ENCODE measurements around the gene LONP1.
"Not testable (repeated sequence)": the region's sequence is repeated elsewhere in the genome, so short reads cannot be mapped to it uniquely, and the experiment has no call there.

LONP1 gene

DNA sequence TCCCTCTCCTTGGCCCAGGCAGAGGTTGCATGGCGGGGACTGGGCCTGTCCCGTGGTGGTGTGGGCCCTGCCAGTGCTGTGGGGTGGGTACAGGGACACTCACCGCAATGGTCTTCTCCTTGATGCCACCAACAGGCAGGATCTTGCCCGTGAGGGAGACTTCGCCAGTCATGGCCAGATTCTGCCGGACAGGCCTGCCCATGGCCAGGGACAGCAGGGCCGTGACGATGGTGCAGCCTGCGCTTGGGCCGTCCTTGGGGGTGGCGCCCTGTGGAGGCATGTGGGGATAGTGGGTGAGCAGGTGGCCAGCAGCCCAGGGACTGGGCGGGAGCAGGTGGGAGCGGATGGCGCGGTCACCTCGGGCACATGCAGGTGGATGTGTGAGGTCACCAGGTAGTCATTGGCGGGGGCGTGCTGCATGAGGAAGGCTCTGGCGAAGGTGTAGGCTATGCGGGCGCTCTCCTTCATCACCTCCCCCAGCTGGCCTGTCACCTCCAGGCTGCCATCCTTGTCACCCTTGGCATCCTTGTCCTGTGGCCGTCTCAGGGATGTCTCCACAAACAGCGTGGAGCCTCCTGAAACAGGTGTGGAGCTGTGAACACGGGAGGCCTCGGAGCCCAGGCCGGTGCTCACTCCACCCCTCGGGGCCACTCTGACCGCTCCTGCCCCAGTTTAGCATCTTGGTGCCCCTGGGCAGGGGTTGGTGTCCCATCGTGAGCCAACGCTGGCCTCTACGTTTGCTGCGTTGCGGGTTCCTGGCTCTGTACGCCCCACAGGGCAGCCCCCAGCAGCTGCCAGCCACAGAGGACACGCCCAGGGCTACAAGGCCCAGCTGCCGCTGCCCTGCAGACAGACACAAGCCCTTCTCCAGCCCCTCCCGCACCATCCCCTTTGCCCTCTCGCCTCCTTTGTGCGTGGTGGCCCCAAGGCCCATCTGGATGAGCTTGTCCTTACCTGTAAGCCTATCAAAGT, 26.5 kb downstream of the LONP1 start:
- DNase-seq = peak; percentile 52

GRCh38 chr19:5692723-5693194, 27.2 kb downstream of the LONP1 start:
- DNase-seq = no peak

DNA sequence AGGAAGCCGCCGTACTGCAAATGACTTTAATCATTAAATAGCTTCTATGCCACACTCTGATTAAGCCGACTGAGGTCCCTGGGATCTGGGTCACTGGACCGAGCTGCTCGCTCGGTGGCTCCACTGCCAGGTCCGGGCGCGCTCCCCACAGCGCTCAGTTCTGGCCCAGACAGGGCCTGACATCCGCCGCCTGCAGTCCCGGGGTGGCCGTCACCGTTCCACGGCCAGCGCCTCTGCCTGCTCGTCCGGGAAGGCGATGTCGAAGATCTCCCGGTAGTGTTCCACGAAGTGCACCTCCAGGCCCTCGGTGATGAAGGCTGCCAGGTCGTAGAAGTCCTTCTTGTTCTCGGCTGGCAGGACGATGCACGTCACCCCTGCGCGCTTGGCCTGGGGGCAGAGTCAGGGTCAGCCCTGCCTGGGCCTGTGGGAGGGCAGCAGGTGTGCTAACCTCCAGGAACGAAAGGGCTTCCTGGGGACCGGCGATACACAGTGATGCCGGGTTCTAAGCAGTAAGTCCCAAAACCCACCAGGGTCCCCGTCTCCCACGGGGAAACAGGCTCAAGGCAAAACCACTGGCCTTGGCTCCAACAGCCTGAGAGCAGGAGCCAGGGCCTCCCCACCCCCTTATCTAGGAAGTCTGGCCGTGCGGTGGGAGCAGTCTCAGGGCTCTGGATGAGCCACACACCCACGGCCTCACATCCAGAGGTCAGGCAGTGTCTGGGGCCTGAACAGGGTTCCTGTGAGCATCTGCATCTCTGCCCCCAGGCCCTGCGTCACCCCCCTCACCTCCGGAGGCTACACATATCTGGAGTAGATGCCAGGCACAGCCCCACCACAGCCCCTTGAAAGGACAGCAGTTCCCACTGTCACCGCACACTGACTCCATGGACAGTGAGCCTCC, 27.9 kb downstream of the LONP1 start:
- no peak for DNase-seq

DNA sequence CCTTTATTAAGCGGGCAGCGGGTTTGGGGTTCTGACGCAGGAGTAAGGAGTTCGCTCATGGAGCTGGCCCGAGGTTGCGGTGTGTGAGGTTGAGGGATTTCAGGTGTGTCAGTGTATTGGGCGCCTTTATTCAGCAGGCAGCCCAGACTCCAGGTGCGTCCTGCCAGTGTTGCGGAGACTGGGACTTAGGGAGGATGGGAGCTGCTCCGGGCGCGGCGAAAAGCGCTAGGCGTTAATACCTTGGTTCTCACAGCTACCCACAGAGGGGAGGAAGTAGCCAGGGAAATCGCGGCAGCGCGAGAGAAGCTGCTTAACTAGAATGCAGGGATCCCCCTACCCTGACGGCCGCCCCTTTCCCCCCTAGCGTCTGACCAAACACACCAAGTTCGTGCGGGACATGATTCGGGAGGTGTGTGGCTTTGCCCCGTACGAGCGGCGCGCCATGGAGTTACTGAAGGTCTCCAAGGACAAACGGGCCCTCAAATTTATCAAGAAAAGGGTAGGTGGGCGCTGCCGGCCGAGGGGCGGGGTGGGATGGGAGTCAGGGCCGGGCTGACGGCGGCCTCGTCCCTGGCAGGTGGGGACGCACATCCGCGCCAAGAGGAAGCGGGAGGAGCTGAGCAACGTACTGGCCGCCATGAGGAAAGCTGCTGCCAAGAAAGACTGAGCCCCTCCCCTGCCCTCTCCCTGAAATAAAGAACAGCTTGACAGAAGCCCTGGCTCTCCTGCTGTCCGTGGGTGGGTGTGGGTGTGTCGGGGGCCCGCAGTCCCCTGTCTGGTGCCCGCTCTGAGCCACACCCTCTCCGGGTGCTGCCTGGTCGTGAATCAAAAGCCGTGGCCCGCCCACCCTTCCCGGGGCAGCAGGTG, 28.8 kb downstream of the LONP1 start:
- DNase-seq = peak; percentile 81

DNA sequence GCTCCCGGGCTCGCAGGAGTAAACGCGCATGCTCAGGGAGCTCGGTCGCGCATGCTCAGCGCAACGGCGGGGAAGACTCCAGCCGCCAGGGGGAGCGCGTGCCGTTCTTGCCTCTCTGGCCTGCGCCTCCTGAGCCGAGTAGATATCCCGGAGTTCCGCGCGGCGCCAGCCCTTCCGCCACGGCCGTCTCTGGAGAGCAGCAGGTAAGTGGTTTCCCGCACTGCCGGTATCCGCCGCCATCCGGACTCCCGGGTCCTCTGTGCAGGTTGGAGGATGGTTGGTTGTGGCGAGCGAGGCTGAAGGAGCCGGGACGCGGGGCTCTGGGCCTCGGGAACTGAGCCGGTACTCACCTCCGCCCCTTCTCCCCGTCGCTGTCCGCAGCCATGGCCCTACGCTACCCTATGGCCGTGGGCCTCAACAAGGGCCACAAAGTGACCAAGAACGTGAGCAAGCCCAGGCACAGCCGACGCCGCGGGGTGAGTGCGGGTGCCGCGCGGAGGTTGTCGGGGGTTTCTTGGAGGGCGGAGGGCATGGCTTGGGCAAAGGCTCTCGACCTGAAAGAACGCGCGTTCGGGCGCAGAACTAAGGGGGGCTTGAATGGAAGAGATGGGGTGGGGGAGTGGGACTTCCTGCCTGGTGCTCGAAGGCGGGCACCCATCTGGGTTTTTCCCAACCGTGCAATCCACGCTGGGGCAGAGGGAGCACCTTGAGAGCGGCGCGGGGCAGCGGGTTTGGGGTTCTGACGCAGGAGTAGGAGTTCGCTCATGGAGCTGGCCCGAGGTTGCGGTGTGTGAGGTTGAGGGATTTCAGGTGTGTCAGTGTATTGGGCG, 29.6 kb downstream of the LONP1 start, which contains the start of gene RPL36:
TSS of gene RPL36 (plus strand) at position 171 of the 830 bp plus-strand sequence. CDS start at position 384, 213 bp downstream.
- DNase-seq = peak; percentile 99

DNA sequence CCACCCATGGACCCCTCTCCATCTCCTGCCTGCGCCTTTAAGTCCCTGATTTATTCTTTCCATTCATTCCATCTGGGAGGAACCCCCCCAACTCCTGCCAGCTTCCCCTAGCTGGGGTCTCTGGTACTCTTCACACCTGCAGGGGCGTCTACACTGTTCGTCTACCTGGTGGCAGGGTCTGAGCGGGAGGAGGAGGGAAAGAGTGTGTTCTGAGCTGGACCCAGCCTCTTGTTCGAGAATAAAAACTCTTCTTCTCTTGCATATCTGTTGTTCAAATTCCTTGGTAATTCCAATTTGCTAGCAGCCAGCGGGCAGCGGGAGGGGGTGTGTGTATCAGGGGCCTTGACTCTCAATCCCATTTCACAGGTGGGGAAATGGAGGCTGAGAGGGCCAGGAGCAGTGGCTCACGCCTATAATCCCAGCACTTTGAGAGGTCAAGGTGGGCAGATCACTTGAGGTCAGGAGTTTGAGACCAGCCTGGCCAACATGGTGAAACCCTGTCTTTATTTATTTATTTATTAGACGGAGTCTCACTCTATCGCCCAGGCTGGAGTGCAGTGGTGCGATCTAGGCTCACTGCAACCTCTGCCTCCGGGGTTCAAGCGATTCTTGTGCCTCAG, 31.6 kb downstream of the LONP1 start:
- not testable (repeated sequence) for DNase-seq

- DNase-seq = no peak
Observed at GRCh38 chr19:5687360-5688198, 32.4 kb downstream of the LONP1 start.

- peak; percentile 97 for DNase-seq
Observed at GRCh38 chr19:5686647-5687359, 33.1 kb downstream of the LONP1 start.

DNA sequence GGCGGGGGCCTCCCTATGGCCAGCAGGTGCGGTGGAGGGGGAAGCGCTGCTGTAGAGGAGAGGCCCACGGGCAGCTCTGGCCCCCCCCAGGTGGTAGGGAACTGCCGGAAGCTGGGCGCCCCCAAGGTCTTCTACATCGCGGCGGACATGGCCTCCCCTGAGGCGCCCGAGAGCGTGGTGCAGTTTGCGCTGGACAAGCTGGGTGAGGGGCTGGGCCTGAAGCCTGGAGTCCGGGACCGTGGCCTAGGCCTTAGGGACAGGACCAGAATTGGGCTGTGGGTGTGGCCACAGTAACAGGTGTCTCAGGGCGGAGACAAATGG, 33.7 kb downstream of the LONP1 start:
- no peak for DNase-seq

GRCh38 chr19:5684694-5685430, 35.1 kb downstream of the LONP1 start:
- DNase-seq = peak; percentile 24

DNA sequence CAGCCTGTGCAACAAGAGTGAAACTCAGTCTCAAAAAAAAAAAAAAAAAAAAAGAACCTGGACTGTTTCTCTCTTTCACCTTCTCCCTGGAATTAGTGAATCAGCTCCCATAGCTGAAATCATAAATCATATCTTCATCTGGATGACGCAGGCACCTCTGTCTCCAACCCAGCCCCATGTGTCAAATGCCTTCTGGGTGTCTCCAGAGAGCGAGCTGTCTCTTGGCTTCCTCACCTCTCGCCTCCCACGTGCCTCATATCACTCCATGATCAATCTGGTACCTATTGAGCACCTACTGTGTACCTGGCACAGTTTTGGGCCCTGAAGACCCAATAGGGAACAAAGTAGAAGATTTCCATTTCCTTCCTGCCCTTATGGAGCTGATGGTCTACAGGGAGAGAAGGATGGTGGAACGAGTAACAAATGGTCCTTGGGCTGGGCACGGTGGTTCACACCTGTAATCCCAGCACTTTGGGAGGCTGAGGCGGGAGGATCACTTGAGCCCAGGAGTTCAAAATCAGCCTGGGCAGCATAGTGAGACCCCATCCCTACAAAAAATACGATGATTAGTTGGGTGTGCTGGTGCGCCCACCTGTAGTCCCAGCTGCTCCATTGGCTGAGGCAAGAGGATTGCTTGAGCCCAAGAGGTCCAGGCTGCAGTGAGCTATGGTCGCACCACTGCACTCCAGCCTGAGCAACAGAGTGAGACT, 36.6 kb downstream of the LONP1 start:
- DNase-seq = peak; percentile 14

GRCh38 chr19:5682107-5682482, 37.9 kb downstream of the LONP1 start:
- DNase-seq = peak; percentile 20

- no peak for DNase-seq
Observed at GRCh38 chr19:5681391-5682106, 38.4 kb downstream of the LONP1 start.

DNA sequence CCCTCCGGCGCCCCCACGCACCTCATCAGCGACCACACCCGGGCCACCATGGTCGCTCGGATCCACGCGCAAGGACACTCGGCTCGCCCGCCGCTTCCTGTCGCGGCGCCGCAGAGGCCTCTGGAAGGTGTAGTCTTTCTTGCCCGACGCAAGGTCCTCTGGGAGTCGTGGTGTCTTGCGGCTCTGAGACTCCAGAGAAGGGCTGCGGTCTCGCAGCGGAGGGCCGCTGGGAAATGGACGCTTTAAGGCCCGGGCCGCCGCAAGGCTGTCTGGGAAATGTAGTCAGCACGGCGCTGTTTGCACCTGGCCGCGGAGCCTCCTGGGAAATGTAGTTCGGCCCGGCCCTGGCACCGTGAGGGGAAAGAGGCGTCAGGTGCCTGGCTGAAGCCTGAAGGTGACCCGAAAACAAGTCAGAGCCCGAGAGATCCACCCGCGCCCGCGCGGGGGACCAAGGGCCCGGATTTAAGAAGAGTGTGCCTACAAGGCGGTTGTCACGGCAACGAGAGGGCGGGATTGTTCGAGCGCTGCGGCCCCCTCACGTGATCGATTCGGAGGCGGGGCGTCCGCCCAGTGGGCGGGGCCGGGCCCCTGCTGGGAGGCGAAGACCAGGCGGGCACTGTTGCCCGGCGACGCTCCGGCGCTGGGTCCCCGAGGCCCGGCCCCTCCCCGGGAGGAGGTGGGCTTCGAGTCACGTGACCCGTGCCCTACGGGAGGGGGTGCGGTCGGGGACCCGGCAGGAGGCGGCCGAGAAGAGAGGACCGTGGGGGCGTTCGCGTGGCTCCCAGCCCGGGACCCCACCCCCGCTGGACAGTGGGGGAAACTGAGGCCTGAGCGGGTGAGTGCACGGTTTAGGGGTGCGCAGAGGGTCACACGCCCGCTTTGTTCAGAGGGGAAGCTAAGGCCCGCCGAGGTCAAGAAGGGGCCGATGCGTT, 39.2 kb downstream of the LONP1 start, which contains the start of the genes HSD11B1L and MICOS13:
TSS of gene HSD11B1L (plus strand) at position 591 of the 932 bp plus-strand sequence. CDS start 3,806 bp downstream, outside the sequence.
TSS of gene MICOS13 (minus strand) at position 80 of the 932 bp plus-strand sequence. CDS start at position 50, 30 bp downstream.
- peak; percentile 99 for DNase-seq

DNA sequence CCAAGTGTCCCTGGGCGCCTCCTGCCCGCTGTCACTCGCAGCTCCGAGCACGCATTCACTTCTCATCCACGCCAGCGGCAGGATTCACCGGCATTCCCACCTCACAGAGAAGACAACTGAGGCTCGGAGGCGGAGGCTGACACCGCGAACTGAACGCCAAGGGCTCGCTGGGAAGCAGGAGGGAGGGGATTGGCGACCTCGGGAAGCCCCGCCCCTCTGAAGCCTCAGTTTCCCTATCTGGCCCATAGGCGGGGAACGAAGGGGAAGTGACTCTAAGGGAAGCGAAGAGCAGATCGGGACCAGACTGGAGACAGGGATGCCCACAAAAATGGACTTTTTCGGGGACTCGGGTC, 39.9 kb downstream of the LONP1 start:
- DNase-seq = no peak
